K562 (cell line): ENCODE measurements around the gene NAA40. TPM values are rescaled to one million over a fixed set of nuclear protein-coding genes. Genes with fewer than 3 reads are reported as not detected.

Experiments
- ATAC-seq: fragments of 200-7000 bp; cut with Tn5 transposase; 3 replicates; pipeline ENCODE4 v1.9.1; 2020; ENCODE audit warnings: moderate library complexity
- BruUV-seq: library from RNA; stranded (reverse); fragments of 400-500 nt; replicated peaks from 2 replicates; lab custom pipeline; 2021; lab: Mats Ljungman, UMichigan
- CTCF ChIA-PET: fragments of 300-600 bp; formaldehyde crosslinking; extraction: SDS; loops from one replicate; lab custom pipeline; 2021; ENCODE audit warnings: low intra/inter-chr PET ratio; lab: Yijun Ruan, JAX
- POLR2A ChIA-PET: fragments of 300-600, 350-650 bp; sonication (Branson Sonifier 250); formaldehyde crosslinking; extraction: SDS; loops from one replicate; lab custom pipeline; 2021; ENCODE audit warnings: antibody characterized with exemption, inconsistent platforms; lab: Yijun Ruan, JAX
- DNase-seq, 4 experiments: peaks; one replicate each; pipeline versions ENCODE4 v3.0.0 to v3.0.0-alpha.2; 2011 to 2018; ENCODE audit warnings: low spot score in 3 of 4, mixed read lengths in 3 of 4; ENCODE audit errors: extremely low read depth in 1 of 4
- FAIRE-seq: peaks from 2 replicates; lab custom pipeline; 2011; peaks lifted over from hg19 to GRCh38; lab: Jason Lieb, UNC
- H2AFZ ChIP-seq: 2 replicates; pipeline ENCODE4 v1.6.0; 2011; ENCODE audit warnings: low read depth, low read length, control low read depth, inconsistent platforms
- H3K27ac ChIP-seq: fragments of 200-600 bp; 3 replicates; pipeline ENCODE4 v1.8.0; 2011; ENCODE audit warnings: low read depth, mild to moderate bottlenecking, control low read depth, inconsistent platforms, low read length, moderate library complexity, mixed read lengths; ENCODE audit errors: extremely low read depth
- H3K27me3 ChIP-seq, 2 experiments: fragments of 300-600 bp in 1 of 2; 2 replicates in 1 of 2; 3 replicates in 1 of 2; pipeline versions ENCODE4 v1.6.0 to v1.8.0; 2011; ENCODE audit warnings: inconsistent platforms in 2 of 2, low read length in 2 of 2, mild to moderate bottlenecking in 1 of 2, mixed read lengths in 1 of 2, moderate library complexity in 1 of 2; ENCODE audit not compliant: control insufficient read depth in 2 of 2, insufficient read depth in 2 of 2
- H3K36me3 ChIP-seq: fragments of 300-600 bp; 3 replicates; pipeline ENCODE4 v1.8.0; 2011; ENCODE audit warnings: mild to moderate bottlenecking, low read length, inconsistent platforms; ENCODE audit not compliant: control insufficient read depth, insufficient read depth
- H3K4me1 ChIP-seq, 2 experiments: fragments of 200-600 bp in 1 of 2; replicated peaks in 1 of 2; 2 replicates in 1 of 2; 3 replicates in 1 of 2; pipeline versions ENCODE4 v1.5.1 to v1.8.0; 2011; ENCODE audit warnings: inconsistent platforms in 2 of 2, low read length in 2 of 2, mild to moderate bottlenecking in 1 of 2, mixed read lengths in 1 of 2, moderate library complexity in 1 of 2; ENCODE audit not compliant: control insufficient read depth in 2 of 2, insufficient read depth in 2 of 2
- H3K4me2 ChIP-seq: 2 replicates; pipeline ENCODE4 v1.6.1; 2011; ENCODE audit warnings: low read length, control low read depth, inconsistent platforms, mixed read lengths; ENCODE audit not compliant: insufficient read depth
- H3K4me3 ChIP-seq: fragments of 200-600 bp; sonication (generic), shearing (Covaris generic); 2 replicates; pipeline ENCODE4 v1.5.1; 2016; ENCODE audit warnings: control low read depth, inconsistent platforms
- H3K79me2 ChIP-seq: fragments of 200-600 bp; 3 replicates; pipeline ENCODE4 v1.8.0; 2011; ENCODE audit warnings: low read length, inconsistent platforms; ENCODE audit not compliant: control insufficient read depth, insufficient read depth
- H3K9ac ChIP-seq, 2 experiments: 2 replicates each; pipeline versions ENCODE4 v1.6.0 to v1.6.1; 2011; ENCODE audit warnings: low read depth in 2 of 2, low read length in 2 of 2, control low read depth in 1 of 2, inconsistent platforms in 1 of 2, mild to moderate bottlenecking in 1 of 2, mixed read lengths in 1 of 2; ENCODE audit not compliant: insufficient read depth in 1 of 2
- H3K9me1 ChIP-seq: one replicate; pipeline ENCODE4 v1.6.0; 2011; ENCODE audit warnings: inconsistent platforms, mild to moderate bottlenecking, low read length, moderate library complexity; ENCODE audit not compliant: control insufficient read depth, insufficient read depth
- H3K9me3 ChIP-seq: replicated peaks from 2 replicates; pipeline ENCODE4 v1.5.1; 2011; ENCODE audit warnings: low read depth, low read length, inconsistent platforms; ENCODE audit not compliant: control insufficient read depth, insufficient read depth
- H4K20me1 ChIP-seq: replicated peaks from 2 replicates; pipeline ENCODE4 v1.6.1; 2011; ENCODE audit warnings: low read length, inconsistent platforms, mixed read lengths; ENCODE audit not compliant: control insufficient read depth, insufficient read depth
- ARID2 ChIP-seq: fragments of 450-650 bp; IDR thresholded peaks from 2 replicates; pipeline ENCODE4 v1.6.1; 2017; ENCODE audit warnings: antibody characterized with exemption, mild to moderate bottlenecking
- CHD4 ChIP-seq: fragments of 200-600 bp; sonication (generic); IDR thresholded peaks from 3 replicates; pipeline ENCODE4 v1.6.1; 2012; ENCODE audit warnings: low read depth, mild to moderate bottlenecking, mixed read lengths, low read length, inconsistent platforms; ENCODE audit not compliant: insufficient read depth, insufficient replicate concordance, poor library complexity, severe bottlenecking
- EGR1 ChIP-seq: fragments of 450-650 bp; conservative IDR thresholded peaks from 2 replicates; pipeline ENCODE4 v1.6.1; 2017; ENCODE audit warnings: mild to moderate bottlenecking
- JUNB ChIP-seq: fragments of 450-650 bp; formaldehyde crosslinking; conservative IDR thresholded peaks from 2 replicates; pipeline ENCODE4 v1.4.0; 2020; ENCODE audit warnings: mild to moderate bottlenecking
- POLR2G ChIP-seq: fragments of 200-400 bp; formaldehyde crosslinking; IDR thresholded peaks from 2 replicates; pipeline ENCODE4 v1.6.1; 2017; ENCODE audit warnings: low read depth, mild to moderate bottlenecking, antibody characterized with exemption, low read length, moderate library complexity
- RBFOX2 ChIP-seq: fragments of 200-400 bp; formaldehyde crosslinking; IDR thresholded peaks from 2 replicates; pipeline ENCODE4 v1.6.1; 2017; ENCODE audit warnings: low read depth, mild to moderate bottlenecking, low read length, moderate library complexity
- RBM22 ChIP-seq: fragments of 200-400 bp; formaldehyde crosslinking; IDR thresholded peaks from 2 replicates; pipeline ENCODE4 v1.6.1; 2018; ENCODE audit warnings: low read length, low read depth; ENCODE audit not compliant: poor library complexity, severe bottlenecking
- WGBS: fragments of 100-300 bp; shearing (Covaris generic); methylation state at CpG from one replicate; pipeline ENCODE4 v1.1.6; 2016; ENCODE audit warnings: low coverage, mixed read lengths; ENCODE audit not compliant: insufficient coverage; ENCODE audit errors: missing lambda C conversion rate; 5-methylcytosine and 5-hydroxymethylcytosine counted together
- in situ Hi-C: fragments of 300-500 bp; cut with MboI; formaldehyde crosslinking; loops from 4 replicates; pipeline ENCODE4 v1.15.0; 2018; ENCODE audit warnings: inconsistent platforms, mixed read lengths
- intact Hi-C: fragments of 100-400 bp; cut with micrococcal nuclease; formaldehyde crosslinking; loops from 2 replicates; pipeline ENCODE4 v1.14.2; 2022
- polyA plus RNA-seq, 8 experiments: library from polyadenylated mRNA; depleted of rRNA in 4 of 8; stranded (reverse) in 5 of 8; unstranded in 3 of 8; fragments of >200 nt; fragmentation: Nextera tagmentation in 2 of 8; fragmentation: Illumina TruSeq in 1 of 8; extraction: Ambion mirVana in 2 of 8; extraction: Trizol in 1 of 8; gene quantifications; 2 replicates each; pipeline versions ENCODE4 v1.2.1 to v1.2.3, GENCODE V29; 2011 to 2014; ENCODE audit warnings: inconsistent platforms in 1 of 8, missing spikeins in 1 of 8
- total RNA-seq, 7 experiments: library from RNA; depleted of rRNA in 6 of 7; stranded (reverse); fragments of >200 nt in 6 of 7; fragmentation: Illumina TruSeq in 2 of 7; extraction: Trizol in 2 of 7; gene quantifications; 2 replicates each; pipeline versions ENCODE4 v1.2.1 to v1.2.3, GENCODE V29; 2011 to 2021; ENCODE audit warnings: low replicate concordance in 1 of 7

Gene NAA40
- total and polyA plus RNA-seq, 9 of the 15 experiments (the other 6 are each of a cell fraction or from before 2014, with no cell fraction given): 6.2 to 39.0 (median 23.1) TPM

- TF ChIP-seq EGR1: peak; percentile 60
Measured at GRCh38 chr11:63908631-63909401, 30.0 kb upstream of the NAA40 start (continued).

GRCh38 chr11:63909591-63910506 lies 29.0 kb upstream of the NAA40 start:
- no peak; the same call in 1 of the 3 replicates for ATAC-seq
- no TSS peak for BruUV-seq
- Histone ChIP-seq H3K9me1 (no peaks in the 10 kb centered on the region), H3K9me3 (no peaks in the 10 kb centered on the region), H4K20me1 (0 out of 2 replicates have a peak, but pooled peaks cover 4% of the 10 kb centered on the region), H3K4me2 (no peak overlapping the region), H3K4me1 (peaks cover 0 to 38% of the 10 kb centered on the region in 2 experiments; a peak in 2 of 5 replicates), H3K4me3 (no peak overlapping the region), H3K9ac (peak overlapping the region in 1 of 2 experiments; percentile 74; a peak in 2 of 4 replicates), H3K27ac (no peak overlapping the region), H3K36me3 (peaks cover 49% of the 10 kb centered on the region; the same call in 2 of the 3 replicates), H3K79me2 (no peaks in the 10 kb centered on the region), H2AFZ (no peak overlapping the region), H3K27me3 (no peaks in the 10 kb centered on the region)
- intact Hi-C loops (no loop called here), in situ Hi-C loops (no loop called here)
- TF ChIP-seq RBFOX2: 0 out of 2 replicates have a peak, but pooled peaks have one; percentile 10
- no peak for TF ChIP-seq JUNB (CRISPR knock-in tag)
- no peak for TF ChIP-seq CHD4
- TF ChIP-seq POLR2G: peak; percentile 47; the same call in 1 of the 2 replicates
- TF ChIP-seq ARID2: no peak
- TF ChIP-seq RBM22: peak; percentile 51
- WGBS: 77% methylated on average over 19 of the region's 24 CpGs
- ChIA-PET POLR2A (no interaction called here), CTCF (no interaction called here)
- FAIRE-seq: no peak
- no peak for DNase-seq
